ENCODE measurements around the gene TMEM139.

- TF ChIP-seq BHLHE40 (IDR thresholded peaks at IDR 0.05; ENCODE audit: borderline replicate concordance): no peak
- TF ChIP-seq ELF4 (IDR thresholded peaks at IDR 0.05): no peak
- TF ChIP-seq SP1 (IDR thresholded peaks at IDR 0.05): no peak
These were observed 23.9 kb downstream of the TMEM139 start for GRCh38 chr7:143308632-143309031.
